K562 (cell line): Measurements from ENCODE around the gene TP53I3. TPM values are rescaled to one million over a fixed set of nuclear protein-coding genes. Genes with fewer than 3 reads are reported as not detected.

Experiments used
- ATF7 ChIP-seq: fragments of 450-650 bp; IDR thresholded peaks from 2 replicates; pipeline ENCODE4 v1.7.1; 2014; ENCODE audit warnings: mild to moderate bottlenecking, moderate library complexity
- CAMTA2 ChIP-seq: fragments of 250-450 bp; sonication (Bioruptor Pico); conservative IDR thresholded peaks from 2 replicates; pipeline ENCODE4 v1.5.1; 2022
- COPS2 ChIP-seq: fragments of 450-650 bp; conservative IDR thresholded peaks from 2 replicates; pipeline ENCODE4 v1.6.1; 2016; ENCODE audit warnings: mild to moderate bottlenecking, moderate library complexity
- CREB1 ChIP-seq, 2 experiments: sonication (generic) in 1 of 2; formaldehyde crosslinking in 1 of 2; IDR thresholded peaks; 2 replicates each; pipeline versions ENCODE4 v1.6.1 to v1.8.0; 2012 to 2022; ENCODE audit warnings: inconsistent platforms in 1 of 2, mild to moderate bottlenecking in 1 of 2, missing genetic modification reagents in 1 of 2, moderate library complexity in 1 of 2
- GABPB2 ChIP-seq: fragments of 250-450 bp; sonication (Bioruptor Pico); conservative IDR thresholded peaks from 2 replicates; pipeline ENCODE4 v1.5.1; 2021; ENCODE audit warnings: mild to moderate bottlenecking
- HNRNPL ChIP-seq: fragments of 200-400 bp; formaldehyde crosslinking; IDR thresholded peaks from 2 replicates; pipeline ENCODE4 v1.6.1; 2017; ENCODE audit warnings: low read depth, mild to moderate bottlenecking, low read length
- KAT7 ChIP-seq: sonication (generic); formaldehyde crosslinking; IDR thresholded peaks from 2 replicates; pipeline ENCODE4 v1.8.0; 2022; ENCODE audit warnings: missing genetic modification reagents, mild to moderate bottlenecking, borderline replicate concordance
- KLF13 ChIP-seq: fragments of 450-650 bp; IDR thresholded peaks from 2 replicates; pipeline ENCODE4 v1.6.1; 2016; ENCODE audit warnings: missing genetic modification characterization, low read depth, mild to moderate bottlenecking, missing compliant biosample characterization, moderate library complexity, borderline replicate concordance
- NFE2L1 ChIP-seq: fragments of 450-650 bp; IDR thresholded peaks from 2 replicates; pipeline ENCODE4 v1.6.1; 2016; ENCODE audit warnings: missing genetic modification characterization, low read depth, mild to moderate bottlenecking, missing compliant biosample characterization, moderate library complexity, borderline replicate concordance
- NUFIP1 ChIP-seq: fragments of 450-650 bp; IDR thresholded peaks from 2 replicates; pipeline ENCODE4 v1.6.1; 2018; ENCODE audit not compliant: partially characterized antibody
- PRMT5 ChIP-seq: sonication (generic); formaldehyde crosslinking; IDR thresholded peaks from 2 replicates; pipeline ENCODE4 v1.5.0; 2020; ENCODE audit warnings: missing genetic modification reagents
- SP1 ChIP-seq: sonication (generic); formaldehyde crosslinking; IDR thresholded peaks from 2 replicates; pipeline ENCODE4 v1.8.1; 2022; ENCODE audit warnings: mild to moderate bottlenecking, missing genetic modification reagents
- SRSF1 ChIP-seq: fragments of 200-400 bp; formaldehyde crosslinking; IDR thresholded peaks from 2 replicates; pipeline ENCODE4 v1.6.1; 2017; ENCODE audit warnings: mild to moderate bottlenecking, low read depth, low read length, moderate library complexity
- SRSF3 ChIP-seq: fragments of 200-400 bp; formaldehyde crosslinking; IDR thresholded peaks from 2 replicates; pipeline ENCODE4 v1.6.1; 2016; ENCODE audit warnings: mild to moderate bottlenecking, low read length, moderate library complexity; ENCODE audit not compliant: insufficient read depth
- TAF15 ChIP-seq: fragments of 200-400 bp; formaldehyde crosslinking; IDR thresholded peaks from 2 replicates; pipeline ENCODE4 v1.6.1; 2017; ENCODE audit warnings: mild to moderate bottlenecking, low read depth, low read length, moderate library complexity
- TCF3 ChIP-seq: sonication (generic); formaldehyde crosslinking; IDR thresholded peaks from 2 replicates; pipeline ENCODE4 v1.4.0; 2020; ENCODE audit warnings: mild to moderate bottlenecking, missing genetic modification reagents
- ZNF253 ChIP-seq: fragments of 250-450 bp; sonication (Bioruptor Pico); conservative IDR thresholded peaks from 2 replicates; pipeline ENCODE4 v1.6.1; 2021; ENCODE audit warnings: mild to moderate bottlenecking
- ZNF75A ChIP-seq: fragments of 450-650 bp; formaldehyde crosslinking; IDR thresholded peaks from 2 replicates; pipeline ENCODE4 v1.4.0; 2020; ENCODE audit warnings: mild to moderate bottlenecking
- polyA plus RNA-seq, 8 experiments: library from polyadenylated mRNA; depleted of rRNA in 4 of 8; stranded (reverse) in 5 of 8; unstranded in 3 of 8; fragments of >200 nt; fragmentation: Nextera tagmentation in 2 of 8; fragmentation: Illumina TruSeq in 1 of 8; extraction: Ambion mirVana in 2 of 8; extraction: Trizol in 1 of 8; gene quantifications; 2 replicates each; pipeline versions ENCODE4 v1.2.1 to v1.2.3, GENCODE V29; 2011 to 2014; ENCODE audit warnings: inconsistent platforms in 1 of 8, missing spikeins in 1 of 8
- total RNA-seq, 7 experiments: library from RNA; depleted of rRNA in 6 of 7; stranded (reverse); fragments of >200 nt in 6 of 7; fragmentation: Illumina TruSeq in 2 of 7; extraction: Trizol in 2 of 7; gene quantifications; 2 replicates each; pipeline versions ENCODE4 v1.2.1 to v1.2.3, GENCODE V29; 2011 to 2021; ENCODE audit warnings: low replicate concordance in 1 of 7
- TF ChIP-seq, protein P1 (sequence below): fragments of 250-450 bp; sonication (Bioruptor Pico); IDR thresholded peaks from 2 replicates; pipeline ENCODE4 v1.8.0; 2021; ENCODE audit warnings: mild to moderate bottlenecking, moderate library complexity
- TF ChIP-seq, protein P2 (sequence below): fragments of 250-450 bp; sonication (Bioruptor Pico); IDR thresholded peaks from 2 replicates; pipeline ENCODE4 v1.4.0; 2020; ENCODE audit warnings: mild to moderate bottlenecking, moderate library complexity, borderline replicate concordance
- TF ChIP-seq, protein P3 (sequence below): fragments of 450-650 bp; conservative IDR thresholded peaks from 2 replicates; pipeline ENCODE4 v1.6.1; 2016; ENCODE audit warnings: missing genetic modification characterization, low read depth, mild to moderate bottlenecking, control low read depth, missing compliant biosample characterization
- TF ChIP-seq, protein P4 (sequence below): IDR thresholded peaks from 3 replicates; pipeline ENCODE4 v1.6.1; 2011; ENCODE audit warnings: borderline replicate concordance, mild to moderate bottlenecking; ENCODE audit not compliant: insufficient read length, insufficient read depth

Gene TP53I3
- total and polyA plus RNA-seq, 9 of the 15 experiments (the other 6 are each of a cell fraction or from before 2014, with no cell fraction given), result 0.65 to 9.5 (median 5.6) TPM

DNA sequence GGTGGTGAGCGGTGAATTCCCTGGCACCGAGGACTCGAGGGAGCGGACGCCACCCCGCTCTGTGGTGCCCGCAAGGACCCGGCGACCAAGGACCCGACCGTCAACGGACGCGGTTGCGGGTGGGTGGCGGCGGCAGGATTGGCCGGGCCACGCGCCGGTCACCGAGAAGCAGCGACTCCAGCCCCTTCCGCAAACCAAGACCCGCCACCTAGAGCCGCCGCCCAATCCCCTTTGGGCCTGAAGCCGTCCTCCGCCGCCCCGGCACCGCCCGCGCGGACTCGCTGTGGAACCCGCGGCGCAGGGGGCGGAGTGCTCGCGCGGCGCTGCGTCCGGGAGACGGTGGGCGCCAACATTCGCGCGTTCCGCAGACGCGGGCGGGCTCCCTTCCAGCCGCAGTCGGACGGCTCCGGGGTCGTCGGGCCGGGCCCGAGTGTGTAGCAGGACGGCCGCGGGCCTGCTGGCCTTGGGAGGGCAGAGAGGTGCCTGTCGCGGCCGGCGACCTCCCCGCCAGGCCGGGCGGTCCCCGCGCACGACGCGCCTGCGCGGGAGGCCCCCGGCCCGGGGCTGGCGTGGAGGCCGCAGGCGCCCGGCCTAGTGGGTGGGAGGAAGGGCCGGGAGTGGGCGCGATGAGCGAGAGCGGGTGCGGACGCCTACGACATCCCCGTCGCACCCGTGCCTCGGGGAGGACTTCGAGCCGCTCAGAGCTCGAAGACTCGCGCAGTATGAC, 38.7 kb upstream of the TP53I3 start, which contains the start of the genes FAM228B and PFN4 (continued):
- TF ChIP-seq GABPB2 (CRISPR knock-in tag) (no peak), PRMT5 (CRISPR knock-in tag) (no peak), KLF13 (tag) (no peak), KAT7 (CRISPR knock-in tag) (0 out of 2 replicates have a peak, but pooled peaks have one; percentile 72), NUFIP1 (no peak), COPS2 (no peak), ZNF75A (CRISPR knock-in tag) (no peak), CREB1 (IDR thresholded peaks at IDR 0.05) (peak; percentile 33; the same call in 1 of the 2 replicates), CREB1 (CRISPR knock-in tag; IDR thresholded peaks at IDR 0.05) (peak; percentile 53; the same call in 1 of the 2 replicates), HNRNPL (no peak), TCF3 (CRISPR knock-in tag) (no peak), SRSF3 (no peak), NFE2L1 (tag) (no peak), ATF7 (peak; percentile 65), SRSF1 (no peak), TAF15 (no peak), CAMTA2 (CRISPR knock-in tag) (no peak), SP1 (CRISPR knock-in tag) (no peak), ZNF253 (no peak)
- TF ChIP-seq, protein P1, sequence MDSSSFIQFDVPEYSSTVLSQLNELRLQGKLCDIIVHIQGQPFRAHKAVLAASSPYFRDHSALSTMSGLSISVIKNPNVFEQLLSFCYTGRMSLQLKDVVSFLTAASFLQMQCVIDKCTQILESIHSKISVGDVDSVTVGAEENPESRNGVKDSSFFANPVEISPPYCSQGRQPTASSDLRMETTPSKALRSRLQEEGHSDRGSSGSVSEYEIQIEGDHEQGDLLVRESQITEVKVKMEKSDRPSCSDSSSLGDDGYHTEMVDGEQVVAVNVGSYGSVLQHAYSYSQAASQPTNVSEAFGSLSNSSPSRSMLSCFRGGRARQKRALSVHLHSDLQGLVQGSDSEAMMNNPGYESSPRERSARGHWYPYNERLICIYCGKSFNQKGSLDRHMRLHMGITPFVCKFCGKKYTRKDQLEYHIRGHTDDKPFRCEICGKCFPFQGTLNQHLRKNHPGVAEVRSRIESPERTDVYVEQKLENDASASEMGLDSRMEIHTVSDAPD (CRISPR knock-in tag), result no peak
- TF ChIP-seq, protein P2, sequence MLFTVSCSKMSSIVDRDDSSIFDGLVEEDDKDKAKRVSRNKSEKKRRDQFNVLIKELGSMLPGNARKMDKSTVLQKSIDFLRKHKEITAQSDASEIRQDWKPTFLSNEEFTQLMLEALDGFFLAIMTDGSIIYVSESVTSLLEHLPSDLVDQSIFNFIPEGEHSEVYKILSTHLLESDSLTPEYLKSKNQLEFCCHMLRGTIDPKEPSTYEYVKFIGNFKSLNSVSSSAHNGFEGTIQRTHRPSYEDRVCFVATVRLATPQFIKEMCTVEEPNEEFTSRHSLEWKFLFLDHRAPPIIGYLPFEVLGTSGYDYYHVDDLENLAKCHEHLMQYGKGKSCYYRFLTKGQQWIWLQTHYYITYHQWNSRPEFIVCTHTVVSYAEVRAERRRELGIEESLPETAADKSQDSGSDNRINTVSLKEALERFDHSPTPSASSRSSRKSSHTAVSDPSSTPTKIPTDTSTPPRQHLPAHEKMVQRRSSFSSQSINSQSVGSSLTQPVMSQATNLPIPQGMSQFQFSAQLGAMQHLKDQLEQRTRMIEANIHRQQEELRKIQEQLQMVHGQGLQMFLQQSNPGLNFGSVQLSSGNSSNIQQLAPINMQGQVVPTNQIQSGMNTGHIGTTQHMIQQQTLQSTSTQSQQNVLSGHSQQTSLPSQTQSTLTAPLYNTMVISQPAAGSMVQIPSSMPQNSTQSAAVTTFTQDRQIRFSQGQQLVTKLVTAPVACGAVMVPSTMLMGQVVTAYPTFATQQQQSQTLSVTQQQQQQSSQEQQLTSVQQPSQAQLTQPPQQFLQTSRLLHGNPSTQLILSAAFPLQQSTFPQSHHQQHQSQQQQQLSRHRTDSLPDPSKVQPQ (CRISPR knock-in tag), result no peak
- TF ChIP-seq, protein P3, sequence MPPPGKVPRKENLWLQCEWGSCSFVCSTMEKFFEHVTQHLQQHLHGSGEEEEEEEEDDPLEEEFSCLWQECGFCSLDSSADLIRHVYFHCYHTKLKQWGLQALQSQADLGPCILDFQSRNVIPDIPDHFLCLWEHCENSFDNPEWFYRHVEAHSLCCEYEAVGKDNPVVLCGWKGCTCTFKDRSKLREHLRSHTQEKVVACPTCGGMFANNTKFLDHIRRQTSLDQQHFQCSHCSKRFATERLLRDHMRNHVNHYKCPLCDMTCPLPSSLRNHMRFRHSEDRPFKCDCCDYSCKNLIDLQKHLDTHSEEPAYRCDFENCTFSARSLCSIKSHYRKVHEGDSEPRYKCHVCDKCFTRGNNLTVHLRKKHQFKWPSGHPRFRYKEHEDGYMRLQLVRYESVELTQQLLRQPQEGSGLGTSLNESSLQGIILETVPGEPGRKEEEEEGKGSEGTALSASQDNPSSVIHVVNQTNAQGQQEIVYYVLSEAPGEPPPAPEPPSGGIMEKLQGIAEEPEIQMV, result no peak
- TF ChIP-seq, protein P4, sequence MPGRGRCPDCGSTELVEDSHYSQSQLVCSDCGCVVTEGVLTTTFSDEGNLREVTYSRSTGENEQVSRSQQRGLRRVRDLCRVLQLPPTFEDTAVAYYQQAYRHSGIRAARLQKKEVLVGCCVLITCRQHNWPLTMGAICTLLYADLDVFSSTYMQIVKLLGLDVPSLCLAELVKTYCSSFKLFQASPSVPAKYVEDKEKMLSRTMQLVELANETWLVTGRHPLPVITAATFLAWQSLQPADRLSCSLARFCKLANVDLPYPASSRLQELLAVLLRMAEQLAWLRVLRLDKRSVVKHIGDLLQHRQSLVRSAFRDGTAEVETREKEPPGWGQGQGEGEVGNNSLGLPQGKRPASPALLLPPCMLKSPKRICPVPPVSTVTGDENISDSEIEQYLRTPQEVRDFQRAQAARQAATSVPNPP, result no peak
